ENCODE data around the gene TRAPPC6A. TPM values are rescaled to one million over a fixed set of nuclear protein-coding genes. Genes with fewer than 3 reads are reported as not detected.

TRAPPC6A gene
- total RNA-seq, 2 donors from 2014 or later, result 45.0 to 46.9 TPM

GRCh38 chr19:45153339-45154063 lies 24.5 kb downstream of the TRAPPC6A start:
- intact Hi-C loops (cut with DNase I, micrococcal nuclease), result no loop called here
- peak in 1 of 2 donors; percentile 41 for DNase-seq
- ATAC-seq, result peak; percentile 28

DNA sequence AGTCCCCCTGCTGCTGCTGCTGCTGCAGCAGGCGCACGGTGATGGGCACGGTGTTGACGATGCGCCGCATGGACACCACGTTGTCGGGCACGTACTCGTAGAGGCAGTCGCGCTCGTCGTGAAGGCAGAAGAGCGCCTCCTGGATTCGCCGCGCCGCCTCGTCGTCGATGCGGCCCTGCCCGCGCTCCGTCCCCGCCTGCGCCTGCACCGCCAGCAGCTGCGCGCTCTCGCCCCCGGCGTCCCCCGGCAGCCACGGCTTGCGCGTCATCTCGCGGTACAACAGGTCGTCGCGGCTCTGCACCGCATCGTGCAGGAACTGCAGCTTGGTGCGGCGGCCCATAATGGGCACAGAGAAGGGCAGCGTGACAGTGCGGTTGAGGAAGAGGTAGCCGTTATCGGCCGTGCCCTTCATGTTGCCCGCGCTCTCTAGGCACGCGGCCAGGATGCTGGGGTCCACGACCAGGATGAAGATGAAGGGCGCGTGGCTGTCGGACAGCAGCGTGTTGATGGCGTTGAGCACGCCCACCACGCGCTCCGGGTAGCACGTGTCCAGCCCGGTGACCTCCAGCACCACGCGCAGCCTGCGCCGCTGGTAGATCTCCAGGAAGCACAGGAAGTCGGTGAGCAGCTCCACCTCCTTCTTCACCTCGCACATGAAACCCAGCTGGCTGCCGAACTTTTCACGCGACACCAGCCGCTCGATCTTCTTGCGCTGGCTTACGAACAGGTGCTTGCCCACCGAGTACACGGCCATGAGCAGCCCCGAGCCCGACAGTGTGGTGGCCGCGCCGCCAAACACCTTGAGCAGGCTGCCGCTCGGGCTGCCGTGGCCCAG lies 25.3 kb downstream of the TRAPPC6A start:
- DNase-seq, result peak; percentile 62 to 65

DNA sequence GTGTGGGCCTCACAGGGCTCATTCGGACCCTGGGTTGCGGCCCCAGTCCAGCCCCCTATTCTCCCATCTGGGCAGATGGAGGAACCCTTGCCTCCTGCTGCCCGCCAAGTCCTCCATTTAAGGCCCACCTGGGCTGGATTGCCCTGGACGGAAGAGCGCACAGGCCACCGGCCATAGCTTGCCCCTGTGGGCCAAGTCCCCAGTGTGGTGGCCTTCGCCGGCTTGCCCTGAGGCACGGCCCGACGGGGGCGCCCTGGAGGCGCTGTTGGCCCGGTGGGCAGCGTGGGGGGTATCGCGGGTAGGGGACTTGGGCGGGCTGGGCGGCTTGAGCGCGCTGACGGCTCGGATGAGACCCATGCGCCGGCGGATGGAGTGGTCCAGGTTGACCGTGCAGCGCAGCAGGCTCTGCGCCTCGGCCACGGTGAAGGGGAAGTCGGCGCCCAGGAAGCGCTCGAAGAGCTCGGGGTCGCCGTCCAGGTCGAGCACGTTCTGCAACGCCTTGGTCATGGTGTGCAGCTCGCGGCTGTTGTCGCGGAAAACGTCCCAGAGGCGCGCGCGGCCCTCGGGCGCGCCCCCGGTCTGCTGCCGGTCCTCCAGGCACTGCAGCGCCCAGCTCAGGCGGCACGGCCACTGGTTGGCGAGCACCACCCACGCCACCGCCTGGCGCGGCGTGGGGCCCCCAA lies 26.1 kb downstream of the TRAPPC6A start:
- DNase-seq (no peak), ATAC-seq (no peak)
- intact Hi-C loops (cut with DNase I, micrococcal nuclease), result no loop called here

More for the DNA sequence above, 25.3 kb downstream of the TRAPPC6A start:
- peak; percentile 62 for ATAC-seq
- intact Hi-C loops (cut with DNase I, micrococcal nuclease), result no loop called here

DNA sequence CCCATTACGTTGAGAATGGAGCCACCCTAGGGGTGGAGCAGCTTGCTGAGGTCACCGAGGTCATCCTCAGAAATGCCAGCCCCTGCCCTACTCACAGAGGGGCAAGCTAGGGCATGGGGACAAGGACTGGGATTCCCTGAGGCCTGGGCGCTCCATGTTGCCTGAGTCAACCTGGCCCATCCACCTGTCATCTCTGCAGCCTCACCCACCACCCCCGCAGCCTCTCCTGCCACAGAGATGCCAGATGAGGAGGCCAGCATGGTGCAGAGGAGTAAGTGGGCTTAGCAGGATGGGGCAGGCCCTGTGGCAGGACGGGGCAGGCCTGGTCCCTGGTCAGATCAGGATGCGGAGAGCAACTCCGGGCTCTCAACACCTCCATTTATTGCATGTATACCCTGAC lies 26.7 kb downstream of the TRAPPC6A start:
- DNase-seq, result no peak
- intact Hi-C loops (cut with DNase I, micrococcal nuclease), result no loop called here
- no peak for ATAC-seq

DNA sequence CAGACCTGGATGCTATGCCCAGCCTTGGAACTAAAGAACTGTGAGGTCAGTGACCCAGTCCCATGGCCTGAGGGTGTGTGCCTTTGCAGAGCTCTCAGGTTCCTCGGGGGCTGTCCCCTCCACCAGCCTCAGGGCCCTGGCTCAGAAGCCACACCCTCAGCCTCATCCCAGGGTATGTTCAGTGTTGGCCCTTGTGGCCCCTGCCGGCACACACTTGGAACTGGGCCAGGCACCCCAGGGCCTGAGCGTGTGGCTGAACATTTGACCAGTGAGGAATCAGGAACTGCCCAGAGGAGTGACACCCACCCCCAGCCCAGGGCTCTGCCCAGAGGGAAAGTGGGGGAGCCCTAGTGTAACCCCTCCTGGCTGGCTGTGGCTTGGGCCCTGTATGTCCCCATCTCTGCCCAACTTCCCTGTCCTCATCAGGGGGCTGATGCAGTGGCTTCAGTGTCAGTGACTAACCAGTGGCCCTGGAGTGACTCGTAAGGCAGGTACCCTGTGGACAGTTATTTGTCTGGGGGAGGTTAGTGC lies 27.2 kb downstream of the TRAPPC6A start:
- intact Hi-C loops (cut with DNase I, micrococcal nuclease), result no loop called here
- DNase-seq, result no peak
- ATAC-seq, result no peak

DNA sequence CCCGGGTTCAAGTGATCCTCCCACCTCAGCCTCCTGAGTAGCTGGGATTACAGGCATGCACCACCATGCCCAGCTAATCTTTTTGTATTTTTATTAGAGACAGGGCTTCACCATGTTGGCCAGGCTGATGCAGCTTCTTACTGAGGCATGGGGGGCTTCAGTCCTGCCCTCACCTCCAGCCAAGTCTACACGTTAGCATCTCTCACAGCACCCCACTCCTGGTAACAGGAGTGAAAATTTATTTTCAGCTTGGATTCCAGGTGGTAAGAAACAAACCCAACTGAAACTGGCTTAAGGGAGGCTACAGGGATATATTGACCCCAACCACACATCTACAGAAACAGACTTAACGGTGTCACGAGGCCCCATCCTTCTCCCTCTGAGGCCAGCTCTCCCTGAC lies 27.9 kb downstream of the TRAPPC6A start:
- no peak for DNase-seq
- intact Hi-C loops (cut with DNase I, micrococcal nuclease), result no loop called here
- no peak for ATAC-seq

DNA sequence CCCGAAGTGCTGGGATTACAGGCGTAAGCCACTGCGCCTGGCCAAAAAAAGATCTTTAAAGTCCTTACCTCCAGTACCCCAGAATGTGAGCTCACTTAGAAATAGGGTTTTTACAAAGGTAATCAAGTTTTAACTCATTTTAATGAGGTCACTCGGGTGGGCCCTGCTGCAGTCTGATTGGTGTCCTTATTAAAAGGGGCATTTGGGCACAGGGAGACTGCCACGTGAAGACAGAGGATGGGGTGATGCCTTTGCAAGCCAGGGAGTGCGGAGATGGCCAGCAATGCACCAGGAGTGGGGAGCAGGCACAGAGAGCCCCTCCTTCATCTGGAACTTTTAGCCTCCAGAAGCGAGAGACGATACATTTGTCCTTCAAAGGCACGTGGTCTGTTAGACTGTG lies 28.9 kb downstream of the TRAPPC6A start:
- no peak for DNase-seq
- intact Hi-C loops (cut with DNase I, micrococcal nuclease), result no loop called here
- no peak for ATAC-seq

GRCh38 chr19:45147835-45148676 lies 30.0 kb downstream of the TRAPPC6A start:
- no peak for ATAC-seq
- no peak for DNase-seq
- intact Hi-C loops (cut with DNase I, micrococcal nuclease), result no loop called here

GRCh38 chr19:45146741-45147205 lies 31.3 kb downstream of the TRAPPC6A start:
- intact Hi-C loops (cut with DNase I, micrococcal nuclease), result no loop called here
- DNase-seq (no peak), ATAC-seq (no peak)

DNA sequence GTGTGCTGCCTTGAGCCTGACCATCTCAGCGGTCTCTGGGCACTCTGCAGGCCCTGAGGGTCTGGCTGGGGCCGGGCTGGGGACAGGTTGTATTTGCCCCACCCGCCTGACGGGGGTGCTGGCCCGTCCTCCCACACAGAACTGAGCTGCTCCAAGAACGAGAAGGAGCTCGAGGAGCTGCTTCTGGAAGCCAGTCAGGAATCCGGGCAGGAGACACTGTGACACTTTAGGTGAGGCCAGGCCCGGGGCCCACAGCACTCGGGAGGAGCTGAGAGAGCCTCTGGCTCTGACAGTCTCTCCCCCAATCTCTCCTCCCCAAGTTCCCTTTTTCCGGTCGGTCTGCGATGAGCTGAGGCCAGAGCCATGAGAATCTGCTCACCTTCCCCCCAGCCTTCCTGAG lies 31.8 kb downstream of the TRAPPC6A start:
- ATAC-seq (no peak), DNase-seq (no peak)
- intact Hi-C loops (cut with DNase I, micrococcal nuclease), result no loop called here

DNA sequence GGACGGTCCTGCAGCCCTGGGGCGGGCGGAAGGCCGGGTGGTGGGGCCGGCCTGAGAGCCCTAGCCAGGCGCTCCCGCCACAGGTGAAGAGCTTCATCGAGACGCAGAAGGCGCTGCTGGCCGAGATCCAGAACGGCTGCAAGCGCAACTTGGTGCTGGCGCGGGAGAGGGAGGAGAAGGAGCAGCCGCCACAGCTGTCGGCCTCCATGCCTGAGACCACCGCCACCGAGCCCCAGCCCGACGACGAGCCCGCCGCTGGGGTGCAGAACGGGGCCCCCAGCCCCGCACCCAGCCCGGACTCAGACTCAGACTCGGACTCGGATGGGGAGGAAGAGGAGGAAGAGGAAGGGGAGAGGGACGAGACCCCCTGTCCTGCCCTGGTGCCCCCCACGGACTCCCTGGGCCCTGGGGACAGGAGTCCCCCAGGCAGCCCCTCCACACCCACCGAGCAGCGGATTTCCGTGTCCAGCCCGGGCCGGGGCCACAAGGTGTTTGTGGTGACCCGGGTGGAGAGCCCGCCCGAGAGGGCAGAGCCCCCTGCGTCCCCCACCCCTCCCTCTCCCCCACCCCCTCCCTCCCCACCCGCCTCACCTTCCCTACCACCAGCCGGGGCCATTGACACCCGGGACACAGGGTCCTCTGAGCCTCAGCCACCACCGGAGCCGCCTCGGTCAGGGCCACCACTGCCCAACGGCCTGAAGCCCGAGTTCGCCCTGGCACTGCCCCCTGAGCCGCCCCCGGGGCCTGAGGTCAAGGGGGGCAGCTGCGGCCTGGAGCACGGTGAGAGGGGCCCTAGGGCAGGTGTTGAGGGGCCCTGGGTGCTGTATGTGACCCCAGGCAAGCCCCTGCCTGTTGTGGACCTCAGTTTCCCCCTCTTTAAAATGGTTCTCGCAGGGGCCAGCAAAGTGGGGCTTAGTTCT lies 32.5 kb downstream of the TRAPPC6A start:
- DNase-seq, result no peak
- intact Hi-C loops (cut with DNase I, micrococcal nuclease), result no loop called here

GRCh38 chr19:45144431-45145269 lies 33.4 kb downstream of the TRAPPC6A start:
- ATAC-seq, result no peak
- intact Hi-C loops (cut with DNase I, micrococcal nuclease), result no loop called here
- DNase-seq, result no peak

More for the DNA sequence above, 32.5 kb downstream of the TRAPPC6A start:
- ATAC-seq, result no peak

GRCh38 chr19:45142726-45143110 lies 35.3 kb downstream of the TRAPPC6A start:
- no peak for DNase-seq
- no peak for ATAC-seq
- intact Hi-C loops (cut with DNase I, micrococcal nuclease), result no loop called here

GRCh38 chr19:45142016-45142725 lies 35.9 kb downstream of the TRAPPC6A start:
- intact Hi-C loops (cut with DNase I, micrococcal nuclease), result no loop called here
- ATAC-seq, result no peak
- DNase-seq, result no peak

GRCh38 chr19:45141203-45141900 lies 36.7 kb downstream of the TRAPPC6A start:
- intact Hi-C loops (cut with DNase I, micrococcal nuclease), result no loop called here
- DNase-seq, result no peak
- no peak for ATAC-seq
